ENCODE measurements around the gene NLRP5.

NLRP5 gene

GRCh38 chr19:56108447-56109195, 122.0 kb downstream of the NLRP5 start:
- TF ChIP-seq CTCF (IDR thresholded peaks at IDR 0.05; ENCODE audit: low read depth, low read length), result no peak
- Histone ChIP-seq H3K4me1 (no peaks in the 10 kb centered on the region; the same call in 1 of the 2 replicates), H3K9me3 (no peaks in the 10 kb centered on the region; the same call in 1 of the 2 replicates), H3K36me3 (no peaks in the 10 kb centered on the region; the same call in none of the 2 replicates), H3K27me3 (no peaks in the 10 kb centered on the region), H3K4me3 (ENCODE audit: low read depth, low read length) (no peak overlapping the region)
- no peak for DNase-seq

GRCh38 chr19:56109226-56109625, 122.7 kb downstream of the NLRP5 start:
- Histone ChIP-seq H3K27me3 (no peaks in the 10 kb centered on the region), H3K4me3 (ENCODE audit: low read depth, low read length) (no peak overlapping the region), H3K36me3 (no peaks in the 10 kb centered on the region; the same call in none of the 2 replicates), H3K9me3 (no peaks in the 10 kb centered on the region; the same call in 1 of the 2 replicates), H3K4me1 (no peaks in the 10 kb centered on the region; the same call in 1 of the 2 replicates)
- no peak for DNase-seq
- no peak for TF ChIP-seq CTCF (IDR thresholded peaks at IDR 0.05; ENCODE audit: low read depth, low read length)

- no peak for DNase-seq
- no peak for TF ChIP-seq CTCF (IDR thresholded peaks at IDR 0.05; ENCODE audit: low read depth, low read length)
- Histone ChIP-seq H3K4me3 (ENCODE audit: low read depth, low read length) (no peak overlapping the region), H3K4me1 (no peaks in the 10 kb centered on the region; the same call in 1 of the 2 replicates), H3K27me3 (no peaks in the 10 kb centered on the region), H3K9me3 (no peaks in the 10 kb centered on the region; the same call in 1 of the 2 replicates), H3K36me3 (peaks cover 2% of the 10 kb centered on the region)
These were observed 124.2 kb downstream of the NLRP5 start for GRCh38 chr19:56110515-56111448.

Measured in BE2C (cell line).